H1 (cell line): ENCODE results near the gene TAT.

Experiments
- ATF3 ChIP-seq: IDR thresholded peaks from 2 replicates; pipeline ENCODE4 v1.6.1; 2011; ENCODE audit warnings: low read depth, mild to moderate bottlenecking, low read length; ENCODE audit not compliant: insufficient read depth
- CBX8 ChIP-seq: fragments of 300-800, 300-1000 bp; sonication (generic); IDR thresholded peaks from 2 replicates; pipeline ENCODE4 v1.7.1; 2016; ENCODE audit warnings: low read depth, low read length, borderline replicate concordance
- CEBPB ChIP-seq: IDR thresholded peaks from 2 replicates; pipeline ENCODE4 v1.6.1; 2012; ENCODE audit warnings: low read depth, low read length
- CREB1 ChIP-seq: IDR thresholded peaks from 2 replicates; pipeline ENCODE4 v1.6.1; 2012; ENCODE audit warnings: inconsistent platforms
- EP300 ChIP-seq, 2 experiments: IDR thresholded peaks; 1 replicate in 1 of 2; 2 replicates in 1 of 2; pipeline ENCODE4 v1.6.1; 2011 to 2012; ENCODE audit warnings: low read depth in 2 of 2, low read length in 2 of 2, mild to moderate bottlenecking in 2 of 2, borderline replicate concordance in 1 of 2, inconsistent platforms in 1 of 2, moderate library complexity in 1 of 2
- EZH2 ChIP-seq: fragments of 200-600 bp; sonication (generic); IDR thresholded peaks from 2 replicates; pipeline ENCODE4 v1.7.1; 2012; ENCODE audit warnings: low read depth, mild to moderate bottlenecking, moderate library complexity, low read length, inconsistent platforms; ENCODE audit not compliant: severe bottlenecking
- MAFK ChIP-seq: IDR thresholded peaks from 2 replicates; pipeline ENCODE4 v1.6.1; 2012; ENCODE audit warnings: low read depth, mild to moderate bottlenecking, improper control_type of control experiment, low read length
- SIRT6 ChIP-seq: IDR thresholded peaks from one replicate; pipeline ENCODE4 v1.7.1; 2012; ENCODE audit warnings: low read length, inconsistent platforms
- SP1 ChIP-seq: IDR thresholded peaks from 2 replicates; pipeline ENCODE4 v1.6.1; 2011; ENCODE audit warnings: low read depth, low read length
- TAF1 ChIP-seq: IDR thresholded peaks from 2 replicates; pipeline ENCODE4 v1.6.1; 2011; ENCODE audit warnings: mild to moderate bottlenecking, low read depth, low read length
- USF2 ChIP-seq: IDR thresholded peaks from 2 replicates; pipeline ENCODE4 v1.6.1; 2011; ENCODE audit warnings: low read length, improper control_type of control experiment
- TF ChIP-seq, protein P1 (sequence below), 3 experiments: IDR thresholded peaks; 1 replicate in 2 of 3; 2 replicates in 1 of 3; pipeline versions ENCODE4 v1.5.1 to v1.6.1; 2011; ENCODE audit warnings: low read length in 3 of 3, mild to moderate bottlenecking in 3 of 3, inconsistent platforms in 2 of 3, low read depth in 1 of 3, moderate library complexity in 1 of 3; ENCODE audit not compliant: insufficient read depth in 1 of 3; ENCODE audit errors: control extremely low read depth in 1 of 3
- TF ChIP-seq, protein P2 (sequence below): IDR thresholded peaks from 2 replicates; pipeline ENCODE4 v1.6.1; 2012; ENCODE audit warnings: inconsistent platforms

DNA sequence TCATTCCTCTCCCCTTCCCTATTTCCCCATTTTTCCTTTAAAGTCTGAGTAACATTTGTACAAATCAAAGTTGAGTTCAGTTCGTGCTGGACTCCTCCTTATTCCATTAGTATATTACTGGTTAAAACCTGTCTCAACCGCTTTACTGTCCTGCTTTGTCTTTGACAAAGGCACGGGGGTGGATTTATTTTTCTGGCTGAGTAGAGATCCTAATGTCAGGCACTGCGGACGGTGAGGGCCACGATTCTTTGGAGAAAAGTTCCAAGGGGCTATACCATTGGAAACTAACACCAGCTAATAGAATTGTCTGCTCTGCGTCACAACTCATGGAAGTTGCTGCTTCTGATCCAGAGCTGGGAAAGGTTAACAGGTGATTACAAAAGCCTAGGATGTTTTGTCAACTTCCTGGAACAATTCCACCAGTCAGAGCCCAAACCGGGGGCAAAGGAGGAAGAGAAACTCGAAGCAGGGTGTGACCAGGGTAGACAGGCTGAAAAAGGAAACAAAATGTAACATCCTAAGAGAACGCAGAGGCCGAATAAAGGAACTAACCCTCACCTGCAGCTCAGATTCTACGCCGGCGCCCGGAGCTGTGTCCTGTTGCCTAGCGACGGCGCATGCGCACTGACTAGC lies 12.4 kb downstream of the TAT start:
- TF ChIP-seq, protein P1, sequence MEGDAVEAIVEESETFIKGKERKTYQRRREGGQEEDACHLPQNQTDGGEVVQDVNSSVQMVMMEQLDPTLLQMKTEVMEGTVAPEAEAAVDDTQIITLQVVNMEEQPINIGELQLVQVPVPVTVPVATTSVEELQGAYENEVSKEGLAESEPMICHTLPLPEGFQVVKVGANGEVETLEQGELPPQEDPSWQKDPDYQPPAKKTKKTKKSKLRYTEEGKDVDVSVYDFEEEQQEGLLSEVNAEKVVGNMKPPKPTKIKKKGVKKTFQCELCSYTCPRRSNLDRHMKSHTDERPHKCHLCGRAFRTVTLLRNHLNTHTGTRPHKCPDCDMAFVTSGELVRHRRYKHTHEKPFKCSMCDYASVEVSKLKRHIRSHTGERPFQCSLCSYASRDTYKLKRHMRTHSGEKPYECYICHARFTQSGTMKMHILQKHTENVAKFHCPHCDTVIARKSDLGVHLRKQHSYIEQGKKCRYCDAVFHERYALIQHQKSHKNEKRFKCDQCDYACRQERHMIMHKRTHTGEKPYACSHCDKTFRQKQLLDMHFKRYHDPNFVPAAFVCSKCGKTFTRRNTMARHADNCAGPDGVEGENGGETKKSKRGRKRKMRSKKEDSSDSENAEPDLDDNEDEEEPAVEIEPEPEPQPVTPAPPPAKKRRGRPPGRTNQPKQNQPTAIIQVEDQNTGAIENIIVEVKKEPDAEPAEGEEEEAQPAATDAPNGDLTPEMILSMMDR (IDR thresholded peaks at IDR 0.05; ENCODE audit: control extremely low read depth in 1 of 3, insufficient read depth in 1 of 3, low read depth in 1 of 3, low read length in 3 of 3): no peak
- no peak for TF ChIP-seq CREB1
- TF ChIP-seq EP300 (IDR thresholded peaks at IDR 0.05; ENCODE audit: borderline replicate concordance in 1 of 2, low read depth in 2 of 2, low read length in 2 of 2): no peak
- no peak for TF ChIP-seq MAFK
- TF ChIP-seq SIRT6: no peak
- no peak for TF ChIP-seq CEBPB
- TF ChIP-seq CBX8: no peak
- TF ChIP-seq EZH2: no peak
- TF ChIP-seq SP1: no peak
- TF ChIP-seq ATF3: no peak
- TF ChIP-seq TAF1: no peak; the same call in 1 of the 2 replicates
- no peak for TF ChIP-seq USF2
- TF ChIP-seq, protein P2, sequence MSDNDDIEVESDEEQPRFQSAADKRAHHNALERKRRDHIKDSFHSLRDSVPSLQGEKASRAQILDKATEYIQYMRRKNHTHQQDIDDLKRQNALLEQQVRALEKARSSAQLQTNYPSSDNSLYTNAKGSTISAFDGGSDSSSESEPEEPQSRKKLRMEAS: no peak
